Amniotic stem cell (primary cell): ENCODE data around the gene CD1E.
"Not testable (repeated sequence)": the region's sequence is repeated elsewhere in the genome, so short reads cannot be mapped to it uniquely, and the experiment has no call there.

ENCODE experiments used
- DNase-seq: peaks from one replicate; lab custom pipeline; 2025; lab: John Stamatoyannopoulos, UW

CD1E gene

GRCh38 chr1:158353303-158354075 is at the start of gene CD1E:
Gene CD1E (plus strand): TSS chr1:158353894. CDS start chr1:158353989, 95 bp downstream.
- DNase-seq, result no peak

- no peak for DNase-seq
Observed at GRCh38 chr1:158310623-158311022, 43.1 kb upstream of the CD1E start.

GRCh38 chr1:158311066-158311465 is 42.6 kb upstream of the CD1E start:
- no peak for DNase-seq

GRCh38 chr1:158323866-158324265 is 29.8 kb upstream of the CD1E start:
- DNase-seq, result no peak

- DNase-seq, result no peak
Observed at GRCh38 chr1:158324395-158324794, 29.3 kb upstream of the CD1E start.

GRCh38 chr1:158327481-158327880 is 26.2 kb upstream of the CD1E start:
- no peak for DNase-seq

GRCh38 chr1:158328426-158328825 is 25.3 kb upstream of the CD1E start:
- DNase-seq, result no peak

- no peak for DNase-seq
Observed at GRCh38 chr1:158329300-158329699, 24.4 kb upstream of the CD1E start.

- no peak for DNase-seq
Observed at GRCh38 chr1:158329733-158330132, 24.0 kb upstream of the CD1E start.

- no peak for DNase-seq
Observed at GRCh38 chr1:158330391-158331105, 23.1 kb upstream of the CD1E start.

- DNase-seq, result no peak
Observed at GRCh38 chr1:158331106-158331425, 22.6 kb upstream of the CD1E start.

- no peak for DNase-seq
Observed at GRCh38 chr1:158331481-158332150, 22.1 kb upstream of the CD1E start, which contains the start of gene CD1B. Gene CD1B (minus strand): TSS chr1:158331531. CDS start chr1:158331423, 108 bp downstream.

GRCh38 chr1:158333405-158334155 is 20.1 kb upstream of the CD1E start:
- DNase-seq, result no peak

GRCh38 chr1:158334526-158335212 is 19.0 kb upstream of the CD1E start:
- no peak for DNase-seq

GRCh38 chr1:158335213-158335532 is 18.5 kb upstream of the CD1E start:
- DNase-seq, result no peak

GRCh38 chr1:158336413-158336812 is 17.3 kb upstream of the CD1E start:
- DNase-seq, result not testable (repeated sequence)

- DNase-seq, result not testable (repeated sequence)
Observed at GRCh38 chr1:158348946-158349345, 4.7 kb upstream of the CD1E start.

GRCh38 chr1:158354255-158354654 is 561 bp downstream of the CD1E start:
- DNase-seq, result no peak

- no peak for DNase-seq
Observed at GRCh38 chr1:158355773-158356285, 2.1 kb downstream of the CD1E start.

- DNase-seq, result no peak
Observed at GRCh38 chr1:158356616-158357015, 2.9 kb downstream of the CD1E start.

GRCh38 chr1:158357441-158357840 is 3.7 kb downstream of the CD1E start:
- DNase-seq, result no peak

- DNase-seq, result no peak
Observed at GRCh38 chr1:158362482-158362881, 8.8 kb downstream of the CD1E start.
